K562 (cell line): Measurements from ENCODE around the gene CC2D2B. TPM values are rescaled to one million over a fixed set of nuclear protein-coding genes. Genes with fewer than 3 reads are reported as not detected.

Experiments
- BDP1 ChIP-seq: IDR thresholded peaks from 3 replicates; pipeline ENCODE4 v1.6.1; 2011; ENCODE audit not compliant: insufficient read length, insufficient read depth
- BRF1 ChIP-seq: IDR thresholded peaks from 3 replicates; pipeline ENCODE4 v1.6.1; 2011; ENCODE audit warnings: borderline replicate concordance, mild to moderate bottlenecking; ENCODE audit not compliant: insufficient read length; ENCODE audit errors: extremely low read depth
- CREBBP ChIP-seq: IDR thresholded peaks from one replicate; pipeline ENCODE4 v1.6.1; 2012; ENCODE audit warnings: low read depth, mild to moderate bottlenecking, control low read depth, inconsistent platforms, low read length
- CTCF ChIP-seq, 3 experiments: IDR thresholded peaks in 2 of 3; conservative IDR thresholded peaks in 1 of 3; 2 replicates each; pipeline ENCODE4 v1.5.1; 2011 to 2012; ENCODE audit warnings: low read length in 3 of 3, mild to moderate bottlenecking in 3 of 3, control low read depth in 2 of 3, improper control_type of control experiment in 1 of 3, inconsistent platforms in 1 of 3, low read depth in 1 of 3, mixed read lengths in 1 of 3, moderate library complexity in 1 of 3; ENCODE audit not compliant: insufficient read depth in 2 of 3
- E2F6 ChIP-seq, 2 experiments: IDR thresholded peaks; 2 replicates each; pipeline ENCODE4 v1.6.1; 2011; ENCODE audit warnings: borderline replicate concordance in 1 of 2, control low read depth in 1 of 2, low read depth in 1 of 2, low read length in 1 of 2, mild to moderate bottlenecking in 1 of 2, mixed read lengths in 1 of 2, moderate library complexity in 1 of 2; ENCODE audit not compliant: insufficient read depth in 1 of 2, insufficient read length in 1 of 2, poor library complexity in 1 of 2, severe bottlenecking in 1 of 2; ENCODE audit errors: extremely low read depth in 1 of 2
- ETS2 ChIP-seq: IDR thresholded peaks from 2 replicates; pipeline ENCODE4 v1.6.1; 2016; ENCODE audit warnings: borderline replicate concordance, missing genetic modification characterization, mild to moderate bottlenecking, moderate library complexity, missing compliant biosample characterization; ENCODE audit not compliant: poor library complexity, severe bottlenecking
- ETV1 ChIP-seq: fragments of 450-650 bp; conservative IDR thresholded peaks from 2 replicates; pipeline ENCODE4 v1.6.1; 2016; ENCODE audit warnings: missing genetic modification characterization, control low read depth, low read depth, missing compliant biosample characterization
- FOXA3 ChIP-seq, 2 experiments: fragments of 450-650 bp in 1 of 2; sonication (generic) in 1 of 2; formaldehyde crosslinking; IDR thresholded peaks in 1 of 2; conservative IDR thresholded peaks in 1 of 2; 2 replicates each; pipeline versions ENCODE4 v1.4.0 to v1.8.0; 2020 to 2022; ENCODE audit warnings: mild to moderate bottlenecking in 2 of 2, missing genetic modification reagents in 1 of 2
- FOXM1 ChIP-seq, 2 experiments: fragments of 450-650 bp in 1 of 2; sonication (generic) in 1 of 2; formaldehyde crosslinking in 1 of 2; IDR thresholded peaks; 2 replicates each; pipeline versions ENCODE4 v1.6.1 to v1.9.0; 2017 to 2022; ENCODE audit warnings: low read depth in 2 of 2, mild to moderate bottlenecking in 2 of 2, missing genetic modification reagents in 1 of 2, moderate library complexity in 1 of 2
- HES1 ChIP-seq: fragments of 450-650 bp; IDR thresholded peaks from 2 replicates; pipeline ENCODE4 v1.6.1; 2016; ENCODE audit warnings: low read depth, mild to moderate bottlenecking, moderate library complexity
- HLTF ChIP-seq: fragments of 450-650 bp; IDR thresholded peaks from 2 replicates; pipeline ENCODE4 v1.6.1; 2016
- HNRNPH1 ChIP-seq: fragments of 200-400 bp; formaldehyde crosslinking; optimal IDR thresholded peaks from 2 replicates; pipeline ENCODE3; 2017; ENCODE audit warnings: low read depth, mild to moderate bottlenecking, low read length, moderate library complexity
- HNRNPLL ChIP-seq: fragments of 200-400 bp; formaldehyde crosslinking; IDR thresholded peaks from 2 replicates; pipeline ENCODE4 v1.6.1; 2017; ENCODE audit warnings: low read length, low read depth, mild to moderate bottlenecking; ENCODE audit not compliant: poor library complexity, severe bottlenecking
- PKNOX1 ChIP-seq: fragments of 450-650 bp; IDR thresholded peaks from 2 replicates; pipeline ENCODE4 v1.6.1; 2016
- PML ChIP-seq: IDR thresholded peaks from 2 replicates; pipeline ENCODE4 v1.6.1; 2012; ENCODE audit warnings: low read length, inconsistent platforms
- POLR2AphosphoS2 ChIP-seq: IDR thresholded peaks from 2 replicates; pipeline ENCODE4 v1.6.1; 2012; ENCODE audit warnings: low read length, improper control_type of control experiment
- POLR3G ChIP-seq: IDR thresholded peaks from 2 replicates; pipeline ENCODE4 v1.6.1; 2011; ENCODE audit not compliant: insufficient read length, insufficient replicate concordance; ENCODE audit errors: extremely low read depth
- RAD21 ChIP-seq, 2 experiments: fragments of 250-450 bp in 1 of 2; fragments of 450-650 bp in 1 of 2; sonication (Bioruptor Pico) in 1 of 2; formaldehyde crosslinking in 1 of 2; IDR thresholded peaks in 1 of 2; conservative IDR thresholded peaks in 1 of 2; 2 replicates each; pipeline versions ENCODE4 v1.4.0 to v1.8.0; 2020 to 2022; ENCODE audit warnings: mild to moderate bottlenecking in 2 of 2, moderate library complexity in 1 of 2
- TAF1 ChIP-seq: IDR thresholded peaks from 2 replicates; pipeline ENCODE4 v1.6.1; 2011; ENCODE audit warnings: mild to moderate bottlenecking, low read length, moderate library complexity; ENCODE audit not compliant: insufficient read depth, control insufficient read depth, severe bottlenecking; ENCODE audit errors: extremely low read depth
- TFAP4 ChIP-seq: sonication (generic); formaldehyde crosslinking; IDR thresholded peaks from 2 replicates; pipeline ENCODE4 v1.8.0; 2022; ENCODE audit warnings: missing genetic modification reagents, mild to moderate bottlenecking, moderate library complexity, borderline replicate concordance
- polyA plus RNA-seq, 8 experiments: library from polyadenylated mRNA; depleted of rRNA in 4 of 8; stranded (reverse) in 5 of 8; unstranded in 3 of 8; fragments of >200 nt; fragmentation: Nextera tagmentation in 2 of 8; fragmentation: Illumina TruSeq in 1 of 8; extraction: Ambion mirVana in 2 of 8; extraction: Trizol in 1 of 8; gene quantifications; 2 replicates each; pipeline versions ENCODE4 v1.2.1 to v1.2.3, GENCODE V29; 2011 to 2014; ENCODE audit warnings: inconsistent platforms in 1 of 8, missing spikeins in 1 of 8
- total RNA-seq, 7 experiments: library from RNA; depleted of rRNA in 6 of 7; stranded (reverse); fragments of >200 nt in 6 of 7; fragmentation: Illumina TruSeq in 2 of 7; extraction: Trizol in 2 of 7; gene quantifications; 2 replicates each; pipeline versions ENCODE4 v1.2.1 to v1.2.3, GENCODE V29; 2011 to 2021; ENCODE audit warnings: low replicate concordance in 1 of 7

The CC2D2B gene
- total and polyA plus RNA-seq, 9 of the 15 experiments (the other 6 are each of a cell fraction or from before 2014, with no cell fraction given): 0.10 to 0.34 (median 0.20) TPM; not detected in 5

GRCh38 chr10:96025566-96025965 is 117.8 kb downstream of the CC2D2B start (continued):
- TF ChIP-seq BDP1: no peak
- TF ChIP-seq HLTF: no peak
- TF ChIP-seq TFAP4 (CRISPR knock-in tag): no peak
- no peak for TF ChIP-seq BRF1
- no peak for TF ChIP-seq ETS2
- TF ChIP-seq POLR2AphosphoS2: no peak
- TF ChIP-seq HNRNPH1: no peak
- TF ChIP-seq FOXA3 (CRISPR knock-in tag; conservative IDR thresholded peaks at IDR 0.05 in 1 of 2, IDR thresholded peaks at IDR 0.05 in 1 of 2): no peak
- TF ChIP-seq ETV1 (tag): no peak
- peak; percentile 29; the same call in 1 of the 2 replicates for TF ChIP-seq PKNOX1
- TF ChIP-seq E2F6 (IDR thresholded peaks at IDR 0.05; ENCODE audit: borderline replicate concordance in 1 of 2, extremely low read depth in 1 of 2, insufficient read depth in 1 of 2, insufficient read length in 1 of 2, low read depth in 1 of 2, low read length in 1 of 2, poor library complexity in 1 of 2, severe bottlenecking in 1 of 2): no peak
- TF ChIP-seq FOXM1 (IDR thresholded peaks at IDR 0.05; ENCODE audit: low read depth): no peak
- no peak for TF ChIP-seq FOXM1 (CRISPR knock-in tag; IDR thresholded peaks at IDR 0.05; ENCODE audit: low read depth)
- peak in 1 of 2 experiments; percentile 35; a peak in 1 of 4 replicates for TF ChIP-seq RAD21 (CRISPR knock-in tag; conservative IDR thresholded peaks at IDR 0.05 in 1 of 2, IDR thresholded peaks at IDR 0.05 in 1 of 2)
- TF ChIP-seq CREBBP: no peak
- no peak for TF ChIP-seq HNRNPLL
- TF ChIP-seq CTCF (IDR thresholded peaks at IDR 0.05 in 2 of 3, conservative IDR thresholded peaks at IDR 0.05 in 1 of 3; ENCODE audit: insufficient read depth in 2 of 3, low read depth in 1 of 3, low read length in 3 of 3): peak in 2 of 3 experiments; percentile 40 to 45; a peak in 4 of 6 replicates
- TF ChIP-seq PML: no peak
- no peak for TF ChIP-seq TAF1
- no peak for TF ChIP-seq POLR3G
- TF ChIP-seq HES1: no peak
